GM23338 (cell line): ENCODE results near the gene PPM1H. TPM values are rescaled to one million over a fixed set of nuclear protein-coding genes. Genes with fewer than 3 reads are reported as not detected.

ENCODE experiments used
- ATAC-seq: fragments of 200-7000 bp; cut with Tn5 transposase; 3 replicates; pipeline ENCODE4 v1.9.1; 2020
- DNase-seq: peaks from one replicate; pipeline ENCODE4 v3.0.0-alpha.2; 2015; ENCODE audit warnings: low spot score
- H2AFZ ChIP-seq: fragments of 200-600 bp; sonication (generic); 2 replicates; pipeline ENCODE4 v1.8.0; 2016; ENCODE audit warnings: antibody characterized with exemption, mild to moderate bottlenecking, moderate library complexity
- H3F3A ChIP-seq: fragments of 200-600 bp; sonication (generic); replicated peaks from 2 replicates; pipeline ENCODE4 v1.8.0; 2017; ENCODE audit warnings: antibody characterized with exemption, mixed run types, low read depth
- H3K27ac ChIP-seq: fragments of 200-600 bp; sonication (generic); 2 replicates; pipeline ENCODE4 v1.6.1; 2016; ENCODE audit warnings: low read depth
- H3K27me3 ChIP-seq: fragments of 200-600 bp; sonication (generic); 2 replicates; pipeline ENCODE4 v1.8.0; 2016; ENCODE audit warnings: mild to moderate bottlenecking, mixed run types, moderate library complexity; ENCODE audit not compliant: insufficient read depth
- H3K36me3 ChIP-seq: fragments of 200-600 bp; sonication (generic); 2 replicates; pipeline ENCODE4 v1.8.0; 2016; ENCODE audit warnings: mild to moderate bottlenecking; ENCODE audit not compliant: insufficient read depth
- H3K4me1 ChIP-seq: fragments of 200-600 bp; sonication (generic); 2 replicates; pipeline ENCODE4 v1.8.0; 2016; ENCODE audit warnings: mild to moderate bottlenecking, moderate library complexity; ENCODE audit not compliant: insufficient read depth
- H3K4me2 ChIP-seq: fragments of 200-600 bp; sonication (generic); 2 replicates; pipeline ENCODE4 v1.7.1; 2017; ENCODE audit warnings: mixed run types
- H3K4me3 ChIP-seq: fragments of 200-600 bp; sonication (generic); 2 replicates; pipeline ENCODE4 v1.6.1; 2016; ENCODE audit warnings: mixed run types
- H3K79me2 ChIP-seq: fragments of 200-600 bp; sonication (generic); replicated peaks from 2 replicates; pipeline ENCODE4 v1.8.0; 2017; ENCODE audit warnings: mild to moderate bottlenecking; ENCODE audit not compliant: insufficient read depth
- H3K9me2 ChIP-seq: fragments of 200-600 bp; sonication (generic); 2 replicates; pipeline ENCODE4 v1.8.0; 2017; ENCODE audit not compliant: insufficient read depth
- H4K20me1 ChIP-seq: fragments of 200-600 bp; sonication (generic); replicated peaks from 2 replicates; pipeline ENCODE4 v1.8.0; 2017; ENCODE audit warnings: mild to moderate bottlenecking; ENCODE audit not compliant: insufficient read depth
- H3K27ac Mint-ChIP-seq: 2 replicates; pipeline ENCODE4 v1.8.0; 2020; ENCODE audit warnings: inconsistent platforms, mild to moderate bottlenecking, moderate library complexity, mixed read lengths
- H3K27me3 Mint-ChIP-seq: 3 replicates; pipeline ENCODE4 v1.8.0; 2022; ENCODE audit warnings: low read depth, mild to moderate bottlenecking, moderate library complexity, mixed read lengths, inconsistent platforms; ENCODE audit not compliant: insufficient read depth, poor library complexity
- H3K36me3 Mint-ChIP-seq: 3 replicates; pipeline ENCODE4 v1.8.0; 2021; ENCODE audit warnings: low read depth, mild to moderate bottlenecking, inconsistent platforms, moderate library complexity, mixed read lengths
- H3K4me1 Mint-ChIP-seq: 3 replicates; pipeline ENCODE4 v1.8.0; 2020; ENCODE audit warnings: mild to moderate bottlenecking, inconsistent platforms, mixed read lengths
- H3K4me3 Mint-ChIP-seq: 3 replicates; pipeline ENCODE4 v1.8.0; 2021; ENCODE audit warnings: moderate library complexity, mild to moderate bottlenecking, inconsistent platforms, mixed read lengths
- H3K9me3 Mint-ChIP-seq: 3 replicates; pipeline ENCODE4 v1.8.0; 2020; ENCODE audit warnings: moderate library complexity, mild to moderate bottlenecking, inconsistent platforms, mixed read lengths
- CREB1 ChIP-seq: fragments of 250-450 bp; sonication (Bioruptor Pico); IDR thresholded peaks from 2 replicates; pipeline ENCODE4 v1.5.0; 2020; ENCODE audit warnings: low read depth, mild to moderate bottlenecking, moderate library complexity
- EZH2 ChIP-seq: fragments of 200-600 bp; sonication (generic); IDR thresholded peaks from one replicate; pipeline ENCODE4 v1.8.0; 2017; ENCODE audit warnings: antibody characterized with exemption, mild to moderate bottlenecking, low read depth; ENCODE audit not compliant: unreplicated experiment
- EZH2phosphoT487 ChIP-seq: fragments of 200-600 bp; sonication (generic); IDR thresholded peaks from one replicate; pipeline ENCODE4 v1.8.1; 2018; ENCODE audit warnings: antibody characterized with exemption; ENCODE audit not compliant: unreplicated experiment
- JUNB ChIP-seq: IDR thresholded peaks from one replicate; pipeline ENCODE4 v1.6.1; 2016; ENCODE audit warnings: antibody characterized with exemption; ENCODE audit not compliant: unreplicated experiment
- NANOG ChIP-seq: IDR thresholded peaks from 2 replicates; pipeline ENCODE4 v1.6.1; 2016; ENCODE audit warnings: antibody characterized with exemption, borderline replicate concordance
- POLR2AphosphoS5 ChIP-seq: IDR thresholded peaks from 2 replicates; pipeline ENCODE4 v1.6.1; 2016; ENCODE audit warnings: antibody characterized with exemption, low read depth
- STAT1 ChIP-seq: IDR thresholded peaks from one replicate; pipeline ENCODE4 v1.6.1; 2016; ENCODE audit warnings: antibody characterized with exemption; ENCODE audit not compliant: unreplicated experiment
- ZNF114 ChIP-seq: fragments of 250-450 bp; sonication (Bioruptor Pico); IDR thresholded peaks from 2 replicates; pipeline ENCODE4 v1.5.0; 2020; ENCODE audit warnings: mild to moderate bottlenecking, moderate library complexity
- ZNF331 ChIP-seq: fragments of 250-450 bp; sonication (Bioruptor Pico); IDR thresholded peaks from 2 replicates; pipeline ENCODE4 v1.5.0; 2020; ENCODE audit warnings: low read depth, mild to moderate bottlenecking, moderate library complexity
- polyA plus RNA-seq: library from polyadenylated mRNA; unstranded; fragments of >200 nt; fragmentation: Nextera tagmentation; extraction: Ambion mirVana; gene quantifications from 2 replicates; pipeline ENCODE4 v1.2.1, GENCODE V29; 2016
- total RNA-seq: library from RNA; depleted of rRNA; stranded (reverse); fragments of >200 nt; shearing (Covaris generic); gene quantifications from 2 replicates; pipeline ENCODE4 v1.2.3, GENCODE V29; 2014
- TF ChIP-seq, protein P1 (sequence below): fragments of 250-450 bp; sonication (Bioruptor Pico); IDR thresholded peaks from 2 replicates; pipeline ENCODE4 v1.5.0; 2020; ENCODE audit warnings: mild to moderate bottlenecking, moderate library complexity

Gene PPM1H
- total and polyA plus RNA-seq, 2 experiments from 2014 or later: 11.4 to 41.2 TPM

- TF ChIP-seq, protein P1, sequence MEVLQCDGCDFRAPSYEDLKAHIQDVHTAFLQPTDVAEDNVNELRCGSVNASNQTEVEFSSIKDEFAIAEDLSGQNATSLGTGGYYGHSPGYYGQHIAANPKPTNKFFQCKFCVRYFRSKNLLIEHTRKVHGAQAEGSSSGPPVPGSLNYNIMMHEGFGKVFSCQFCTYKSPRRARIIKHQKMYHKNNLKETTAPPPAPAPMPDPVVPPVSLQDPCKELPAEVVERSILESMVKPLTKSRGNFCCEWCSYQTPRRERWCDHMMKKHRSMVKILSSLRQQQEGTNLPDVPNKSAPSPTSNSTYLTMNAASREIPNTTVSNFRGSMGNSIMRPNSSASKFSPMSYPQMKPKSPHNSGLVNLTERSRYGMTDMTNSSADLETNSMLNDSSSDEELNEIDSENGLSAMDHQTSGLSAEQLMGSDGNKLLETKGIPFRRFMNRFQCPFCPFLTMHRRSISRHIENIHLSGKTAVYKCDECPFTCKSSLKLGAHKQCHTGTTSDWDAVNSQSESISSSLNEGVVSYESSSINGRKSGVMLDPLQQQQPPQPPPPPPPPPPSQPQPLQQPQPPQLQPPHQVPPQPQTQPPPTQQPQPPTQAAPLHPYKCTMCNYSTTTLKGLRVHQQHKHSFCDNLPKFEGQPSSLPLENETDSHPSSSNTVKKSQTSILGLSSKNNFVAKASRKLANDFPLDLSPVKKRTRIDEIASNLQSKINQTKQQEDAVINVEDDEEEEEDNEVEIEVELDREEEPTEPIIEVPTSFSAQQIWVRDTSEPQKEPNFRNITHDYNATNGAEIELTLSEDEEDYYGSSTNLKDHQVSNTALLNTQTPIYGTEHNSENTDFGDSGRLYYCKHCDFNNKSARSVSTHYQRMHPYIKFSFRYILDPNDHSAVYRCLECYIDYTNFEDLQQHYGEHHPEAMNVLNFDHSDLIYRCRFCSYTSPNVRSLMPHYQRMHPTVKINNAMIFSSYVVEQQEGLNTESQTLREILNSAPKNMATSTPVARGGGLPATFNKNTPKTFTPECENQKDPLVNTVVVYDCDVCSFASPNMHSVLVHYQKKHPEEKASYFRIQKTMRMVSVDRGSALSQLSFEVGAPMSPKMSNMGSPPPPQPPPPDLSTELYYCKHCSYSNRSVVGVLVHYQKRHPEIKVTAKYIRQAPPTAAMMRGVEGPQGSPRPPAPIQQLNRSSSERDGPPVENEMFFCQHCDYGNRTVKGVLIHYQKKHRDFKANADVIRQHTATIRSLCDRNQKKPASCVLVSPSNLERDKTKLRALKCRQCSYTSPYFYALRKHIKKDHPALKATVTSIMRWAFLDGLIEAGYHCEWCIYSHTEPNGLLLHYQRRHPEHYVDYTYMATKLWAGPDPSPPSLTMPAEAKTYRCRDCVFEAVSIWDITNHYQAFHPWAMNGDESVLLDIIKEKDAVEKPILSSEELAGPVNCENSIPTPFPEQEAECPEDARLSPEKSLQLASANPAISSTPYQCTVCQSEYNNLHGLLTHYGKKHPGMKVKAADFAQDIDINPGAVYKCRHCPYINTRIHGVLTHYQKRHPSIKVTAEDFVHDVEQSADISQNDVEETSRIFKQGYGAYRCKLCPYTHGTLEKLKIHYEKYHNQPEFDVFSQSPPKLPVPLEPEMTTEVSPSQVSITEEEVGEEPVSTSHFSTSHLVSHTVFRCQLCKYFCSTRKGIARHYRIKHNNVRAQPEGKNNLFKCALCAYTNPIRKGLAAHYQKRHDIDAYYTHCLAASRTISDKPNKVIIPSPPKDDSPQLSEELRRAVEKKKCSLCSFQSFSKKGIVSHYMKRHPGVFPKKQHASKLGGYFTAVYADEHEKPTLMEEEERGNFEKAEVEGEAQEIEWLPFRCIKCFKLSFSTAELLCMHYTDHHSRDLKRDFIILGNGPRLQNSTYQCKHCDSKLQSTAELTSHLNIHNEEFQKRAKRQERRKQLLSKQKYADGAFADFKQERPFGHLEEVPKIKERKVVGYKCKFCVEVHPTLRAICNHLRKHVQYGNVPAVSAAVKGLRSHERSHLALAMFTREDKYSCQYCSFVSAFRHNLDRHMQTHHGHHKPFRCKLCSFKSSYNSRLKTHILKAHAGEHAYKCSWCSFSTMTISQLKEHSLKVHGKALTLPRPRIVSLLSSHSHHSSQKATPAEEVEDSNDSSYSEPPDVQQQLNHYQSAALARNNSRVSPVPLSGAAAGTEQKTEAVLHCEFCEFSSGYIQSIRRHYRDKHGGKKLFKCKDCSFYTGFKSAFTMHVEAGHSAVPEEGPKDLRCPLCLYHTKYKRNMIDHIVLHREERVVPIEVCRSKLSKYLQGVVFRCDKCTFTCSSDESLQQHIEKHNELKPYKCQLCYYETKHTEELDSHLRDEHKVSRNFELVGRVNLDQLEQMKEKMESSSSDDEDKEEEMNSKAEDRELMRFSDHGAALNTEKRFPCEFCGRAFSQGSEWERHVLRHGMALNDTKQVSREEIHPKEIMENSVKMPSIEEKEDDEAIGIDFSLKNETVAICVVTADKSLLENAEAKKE (CRISPR knock-in tag): no peak
- no peak for TF ChIP-seq JUNB
Measured at GRCh38 chr12:62772416-62772955, 162.5 kb downstream of the PPM1H start (continued).

DNA sequence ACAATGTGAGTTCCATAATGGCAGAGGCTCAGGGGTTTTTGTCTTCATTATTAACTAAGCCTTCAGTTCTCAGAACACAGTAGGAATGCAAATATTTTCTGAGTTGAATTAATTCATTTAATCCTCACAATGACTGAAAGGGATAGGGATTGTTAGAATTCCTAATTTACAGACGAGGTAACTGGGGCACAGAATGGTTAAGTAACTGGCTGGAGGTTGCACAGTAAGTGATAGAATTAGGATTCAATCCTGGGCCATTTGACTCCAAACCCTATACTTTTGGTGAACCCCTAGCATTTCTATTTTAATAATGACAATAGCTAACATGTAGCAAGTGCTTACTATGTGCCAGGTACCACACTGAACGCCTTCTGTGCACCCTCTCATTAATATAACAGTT, 163.1 kb downstream of the PPM1H start:
- no peak overlapping the region for H3K4me2 ChIP-seq
- no peak overlapping the region for H3K27ac Mint-ChIP-seq
- no peak overlapping the region for H3K4me3 Mint-ChIP-seq
- H3F3A ChIP-seq: no peaks in the 10 kb centered on the region
- no peaks in the 10 kb centered on the region for H3K36me3 ChIP-seq
- H3K4me1 ChIP-seq: peaks cover 25% of the 10 kb centered on the region
- no peaks in the 10 kb centered on the region for H3K27me3 ChIP-seq
- no peaks in the 10 kb centered on the region; the same call in 2 of the 3 replicates for H3K36me3 Mint-ChIP-seq
- no peak overlapping the region for H3K4me3 ChIP-seq
- no peaks in the 10 kb centered on the region; the same call in 1 of the 2 replicates for H3K79me2 ChIP-seq
- H2AFZ ChIP-seq: no peak overlapping the region
- H3K4me1 Mint-ChIP-seq: peaks cover 34% of the 10 kb centered on the region
- ATAC-seq (no peak), DNase-seq (no peak)
- no peaks in the 10 kb centered on the region for H4K20me1 ChIP-seq
- H3K9me2 ChIP-seq: no peaks in the 10 kb centered on the region
- H3K27me3 Mint-ChIP-seq: peaks cover 8% of the 10 kb centered on the region
- no peaks in the 10 kb centered on the region; the same call in 2 of the 3 replicates for H3K9me3 Mint-ChIP-seq
- no peak overlapping the region for H3K27ac ChIP-seq
- TF ChIP-seq EZH2phosphoT487 (no peak), EZH2 (no peak), ZNF114 (no peak), POLR2AphosphoS5 (no peak), CREB1 (CRISPR knock-in tag) (no peak), JUNB (no peak), ZNF331 (no peak), NANOG (no peak), STAT1 (no peak)
- TF ChIP-seq, protein P1 (CRISPR knock-in tag): no peak
